KG1 (cell line): ENCODE results near the gene LCP2.

Experiments used
- DNase-seq: peaks from one replicate; lab custom pipeline; 2025; lab: John Stamatoyannopoulos, UW

LCP2 gene

DNA sequence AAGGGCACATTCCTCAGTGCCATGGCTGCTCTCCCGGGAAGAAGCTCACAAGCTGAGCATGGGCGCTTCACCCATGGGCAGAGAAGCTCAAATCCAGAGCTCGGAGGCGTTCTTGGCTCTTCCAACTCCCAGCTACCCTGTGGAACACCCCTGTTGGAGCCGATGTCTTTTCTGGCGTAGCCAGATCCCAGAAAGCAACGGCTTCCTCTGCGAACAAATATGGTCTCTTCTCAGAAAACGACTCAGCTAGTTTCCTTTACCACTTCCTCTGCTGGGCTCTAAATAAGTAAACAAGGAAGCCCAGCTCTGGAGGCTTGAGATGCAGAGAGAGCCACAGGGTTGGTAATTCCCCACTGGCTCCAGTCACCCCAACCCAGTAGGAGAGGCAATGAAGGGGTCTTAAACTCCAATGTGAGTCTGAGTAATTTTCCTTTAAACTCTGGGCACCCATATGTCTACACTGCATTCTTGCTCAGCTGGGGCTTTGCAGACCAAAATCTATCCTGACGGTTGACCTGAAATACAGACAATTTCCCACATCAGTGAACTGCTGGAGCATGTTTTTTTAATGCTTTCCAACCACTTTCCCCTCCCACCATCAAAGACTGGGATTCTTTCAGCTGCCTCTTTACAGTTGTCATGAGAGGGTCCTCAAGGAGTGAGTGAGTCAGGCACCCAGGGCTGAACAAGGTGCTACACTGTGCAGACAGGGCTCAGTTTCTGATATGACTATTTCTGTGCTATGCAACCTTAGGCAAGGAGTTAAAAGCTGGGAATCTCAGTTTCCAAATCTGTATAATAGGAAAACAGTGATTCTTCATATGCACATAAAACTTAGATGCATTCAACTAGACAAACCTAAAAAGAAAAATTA, at the start of gene LCP2:
TSS of gene LCP2 (minus strand) at position 189 of the 874 bp plus-strand sequence. CDS start at position 23, 166 bp downstream.
- DNase-seq: peak; percentile 87

DNA sequence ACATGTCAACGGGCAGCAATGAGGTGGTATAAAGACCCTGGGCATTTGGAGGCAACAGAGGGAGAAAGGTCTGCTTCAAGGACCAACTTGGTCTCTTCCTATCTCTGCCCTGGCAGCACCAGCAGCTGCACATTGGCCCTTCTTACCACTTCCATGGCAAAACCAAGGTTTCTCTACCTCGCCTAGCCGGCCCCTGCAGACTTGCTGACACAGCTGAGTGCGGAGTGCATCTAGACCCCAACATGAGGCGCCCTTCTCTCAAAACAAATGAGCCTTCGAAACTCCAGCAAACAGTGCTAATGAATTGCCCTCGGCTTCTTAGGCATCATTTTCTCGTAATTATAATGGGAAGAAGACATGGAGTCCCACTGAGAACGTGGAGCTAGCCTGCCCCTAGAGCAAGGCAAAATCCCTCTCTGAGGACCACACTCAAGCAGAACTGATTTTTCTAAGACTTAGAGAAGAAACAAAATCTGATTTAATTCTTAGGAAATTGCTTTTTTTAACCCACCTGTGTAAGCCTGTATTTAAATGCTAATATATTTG, 49.5 kb upstream of the LCP2 start:
- no peak for DNase-seq

DNA sequence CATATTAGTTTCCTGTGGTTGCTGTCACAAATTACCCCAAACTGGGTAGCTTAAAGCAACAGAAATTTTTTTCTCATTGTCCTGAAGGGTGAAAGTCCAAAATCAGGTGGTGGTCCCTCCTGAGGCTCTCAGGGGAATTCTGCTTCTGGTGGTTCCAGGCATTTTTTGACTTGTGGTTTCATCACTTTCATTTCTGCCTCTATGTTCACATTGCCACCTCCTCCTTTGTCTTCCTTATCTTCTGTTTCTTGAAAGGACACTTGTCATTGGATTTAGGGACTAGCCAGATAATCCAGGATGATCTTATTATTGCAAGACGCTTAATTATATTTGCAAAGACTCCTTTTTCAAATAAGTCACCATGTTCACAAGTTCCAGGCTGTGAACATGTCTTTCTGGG, 48.4 kb upstream of the LCP2 start:
- no peak for DNase-seq

DNA sequence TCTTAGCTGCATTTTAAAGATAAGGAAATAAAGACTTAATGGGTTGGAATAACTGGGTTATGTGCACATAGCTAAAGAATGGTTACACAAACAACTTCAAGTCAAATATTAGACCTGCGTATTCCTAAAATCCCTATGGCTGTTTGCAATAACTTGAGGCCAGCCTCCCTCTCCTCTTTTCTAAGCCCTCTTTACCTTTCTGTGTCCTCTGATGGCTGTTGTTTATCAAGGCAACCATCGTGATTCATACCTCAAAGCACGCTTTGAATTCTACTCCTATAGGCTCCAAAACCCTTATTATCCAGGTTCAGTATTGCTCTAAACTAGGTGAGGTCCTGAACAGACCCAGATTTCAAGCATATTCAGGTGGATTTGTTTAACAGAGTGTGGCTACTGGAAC, 45.6 kb upstream of the LCP2 start:
- no peak for DNase-seq

DNA sequence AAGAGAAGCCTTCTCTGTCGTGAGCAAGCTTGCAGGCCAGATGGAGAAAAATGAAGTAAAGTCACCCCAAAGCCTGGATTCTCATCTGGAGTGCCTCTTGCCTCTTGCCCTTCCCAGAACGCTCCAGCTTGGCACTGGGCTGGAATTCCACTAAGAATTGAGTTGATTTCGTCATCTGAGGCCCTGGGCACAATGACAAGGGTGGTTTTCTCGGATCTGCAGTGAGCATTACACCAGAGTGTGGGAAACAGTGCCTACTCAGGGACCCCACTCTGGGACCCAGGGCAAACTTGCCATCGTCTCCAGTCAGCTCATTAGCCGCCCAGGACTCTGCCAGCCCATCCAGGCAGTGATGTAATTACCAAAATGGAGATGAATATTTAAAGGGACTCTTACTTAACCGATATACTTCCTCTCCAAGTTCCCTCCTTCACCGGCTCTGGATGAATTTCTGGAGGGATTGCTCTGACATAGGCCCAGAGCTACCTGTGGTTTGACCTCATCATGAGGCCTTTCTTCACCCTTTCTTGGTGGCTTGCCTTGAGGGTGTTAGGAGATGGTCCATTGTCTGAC, 44.7 kb upstream of the LCP2 start:
- no peak for DNase-seq

DNA sequence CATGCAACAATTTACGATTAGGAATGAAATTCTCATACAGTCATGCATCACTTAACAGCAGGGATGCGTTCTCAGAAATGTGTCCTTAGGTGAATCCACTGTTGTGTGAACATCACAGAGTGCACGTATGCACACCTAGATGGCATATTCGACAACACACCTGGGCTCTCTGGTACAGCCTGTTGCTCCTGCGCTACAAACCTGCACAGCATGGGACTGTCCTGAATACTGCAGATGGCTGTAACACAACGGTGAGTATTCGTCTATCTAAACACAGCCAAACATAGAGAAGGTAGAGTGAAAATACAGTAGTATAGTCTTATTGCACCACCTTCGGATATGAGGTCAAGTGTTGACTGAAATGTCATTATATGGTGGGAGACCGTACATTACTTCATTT, 44.0 kb upstream of the LCP2 start:
- no peak for DNase-seq

DNA sequence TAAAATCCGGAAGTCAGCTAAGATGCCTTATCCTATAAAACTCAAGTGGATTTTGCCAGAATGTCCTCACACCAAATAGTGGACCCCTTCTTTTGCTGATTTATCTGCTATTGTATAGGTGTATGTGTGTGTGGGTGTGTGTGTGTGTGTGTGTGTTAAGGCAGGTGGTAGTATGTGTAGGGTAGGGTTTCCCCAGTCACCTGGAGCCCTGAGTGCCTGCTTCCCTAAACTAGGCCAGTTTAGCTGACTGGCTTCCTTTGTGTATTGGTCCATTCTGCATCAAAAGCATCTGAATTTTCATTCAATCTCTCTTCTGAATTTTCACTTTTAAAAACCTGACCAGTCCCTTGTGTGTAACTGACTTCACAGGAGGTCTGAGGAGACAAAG, 42.2 kb upstream of the LCP2 start:
- DNase-seq: no peak

DNA sequence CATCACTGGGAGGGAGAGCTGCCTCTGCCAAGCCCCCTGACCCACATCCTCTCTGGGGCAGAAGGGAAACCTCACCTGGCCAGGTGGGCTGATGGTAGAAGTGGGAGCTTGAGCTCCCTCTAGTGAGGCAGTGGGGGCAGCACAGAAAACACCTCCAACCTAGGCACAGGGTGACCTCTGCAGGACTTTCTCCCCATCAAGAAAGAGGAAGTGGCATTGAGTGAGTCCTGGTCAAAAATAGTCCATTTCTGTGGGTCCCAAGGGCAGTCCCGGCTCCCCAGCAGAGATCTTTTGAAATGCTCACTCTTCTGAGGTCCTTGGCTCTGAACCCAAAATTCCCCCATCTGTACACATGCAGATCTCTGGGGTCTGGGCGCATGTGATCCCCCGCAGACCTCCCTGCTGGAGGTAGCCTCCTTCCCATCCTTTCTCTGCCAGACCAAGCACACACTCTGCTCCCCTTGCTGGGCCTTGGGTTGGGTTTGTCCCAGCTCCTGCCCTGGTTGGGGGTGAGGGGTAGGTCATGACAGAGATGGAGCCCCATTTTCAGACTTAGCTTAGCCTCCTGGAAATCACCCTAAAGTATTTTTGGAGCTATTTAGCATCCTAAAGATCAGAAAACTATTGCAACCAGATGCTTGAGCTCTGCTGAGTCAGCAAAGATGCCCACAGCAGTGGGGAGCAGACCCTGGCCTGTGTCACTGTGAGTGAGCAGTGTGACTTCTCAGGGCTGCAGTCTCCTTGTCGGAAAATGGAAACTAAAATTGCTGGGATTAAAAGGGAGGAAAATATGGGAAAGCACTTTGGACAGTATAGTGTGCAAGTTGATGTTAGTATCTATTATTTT, 41.6 kb upstream of the LCP2 start:
- DNase-seq: peak; percentile 12

DNA sequence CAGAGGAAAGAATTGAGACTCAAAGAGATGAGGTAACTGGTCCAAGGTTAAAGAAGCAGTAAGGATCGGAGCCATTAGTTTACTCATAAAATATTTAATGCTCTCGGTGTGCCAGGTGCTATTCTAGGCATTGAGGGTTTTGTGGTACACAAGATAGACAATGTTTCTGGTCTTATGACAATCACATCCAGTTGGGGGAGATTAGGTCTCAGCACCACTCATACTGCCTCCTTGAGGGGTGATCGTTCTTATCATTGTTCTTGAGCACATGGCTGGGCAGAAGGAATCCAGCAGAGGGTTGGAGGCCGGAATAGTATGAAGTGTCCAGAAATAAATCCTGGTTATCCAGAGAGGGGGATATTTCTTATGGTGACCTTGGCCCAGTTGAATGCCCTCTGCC, 40.7 kb upstream of the LCP2 start:
- DNase-seq: no peak

DNA sequence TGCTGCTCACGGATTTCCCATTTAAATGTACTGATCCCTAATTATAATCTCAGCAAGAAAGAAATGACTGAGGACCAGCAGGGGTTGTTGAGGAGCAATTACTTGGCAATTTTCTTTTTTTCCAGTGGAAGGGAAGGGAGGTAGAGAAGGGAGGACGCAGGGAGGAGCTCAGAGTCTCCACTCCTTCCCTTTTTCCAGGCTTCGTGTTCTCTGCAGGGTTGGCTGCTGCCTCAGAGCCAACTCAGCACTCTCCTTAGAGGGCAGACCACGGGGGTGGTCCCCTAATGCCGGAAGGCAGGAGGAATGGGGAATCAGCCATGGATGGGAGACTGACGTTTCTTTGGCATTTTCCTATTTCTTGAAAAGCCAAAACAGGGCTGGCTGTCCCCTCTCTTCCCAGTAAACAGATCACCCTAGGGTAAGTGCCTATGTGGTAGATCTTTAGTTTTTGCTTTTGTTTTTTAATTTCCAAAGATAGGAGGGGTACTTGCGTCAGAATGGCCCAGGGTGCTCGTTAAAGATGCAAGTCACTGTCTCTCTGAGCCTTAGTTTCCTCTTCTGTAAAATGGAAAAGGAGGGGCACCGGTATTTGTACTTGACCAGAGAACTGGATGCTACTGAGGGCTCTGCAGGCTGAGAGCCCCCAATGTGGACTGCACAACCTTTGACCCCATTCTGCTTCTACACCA, 39.6 kb upstream of the LCP2 start:
- no peak for DNase-seq

DNA sequence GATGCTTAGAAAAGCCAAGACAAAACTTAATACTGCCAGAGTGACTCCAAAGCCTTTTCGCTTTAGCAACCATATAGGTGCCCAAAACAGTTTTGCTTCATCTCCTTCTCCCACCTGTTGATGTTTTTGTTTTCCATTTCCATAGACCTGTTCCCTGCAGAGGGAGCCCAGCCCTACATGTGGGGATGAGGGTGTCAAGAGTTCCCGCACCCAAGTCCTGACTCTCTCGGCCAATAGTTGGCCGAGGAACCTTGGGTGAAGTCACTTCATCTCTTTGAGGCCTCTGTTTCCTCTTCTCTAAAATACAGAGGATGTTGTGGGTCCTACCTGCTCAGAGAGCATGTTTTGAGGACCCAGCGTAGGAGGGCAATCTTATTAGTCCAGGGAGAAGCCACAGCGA, 38.5 kb upstream of the LCP2 start:
- DNase-seq: no peak

DNA sequence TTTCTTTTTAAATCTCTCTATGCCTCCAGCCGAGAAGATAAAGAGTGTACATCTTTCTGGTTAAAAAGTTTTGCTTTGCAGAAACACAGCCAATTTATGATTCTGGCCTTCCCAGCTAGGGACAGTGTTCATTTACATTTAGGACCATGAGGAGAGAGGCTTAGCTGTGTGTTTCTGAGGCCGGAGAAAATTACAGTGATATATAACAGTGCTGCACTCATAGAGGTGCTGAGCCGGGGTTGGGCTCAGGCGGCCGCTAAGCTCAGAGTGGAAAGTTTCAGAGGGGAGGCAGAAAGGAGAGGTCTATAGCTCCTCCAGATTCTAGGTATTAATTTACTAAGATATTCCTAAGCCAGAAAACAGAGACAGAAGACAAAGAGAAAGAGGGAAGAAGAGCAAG, 37.0 kb upstream of the LCP2 start:
- no peak for DNase-seq

DNA sequence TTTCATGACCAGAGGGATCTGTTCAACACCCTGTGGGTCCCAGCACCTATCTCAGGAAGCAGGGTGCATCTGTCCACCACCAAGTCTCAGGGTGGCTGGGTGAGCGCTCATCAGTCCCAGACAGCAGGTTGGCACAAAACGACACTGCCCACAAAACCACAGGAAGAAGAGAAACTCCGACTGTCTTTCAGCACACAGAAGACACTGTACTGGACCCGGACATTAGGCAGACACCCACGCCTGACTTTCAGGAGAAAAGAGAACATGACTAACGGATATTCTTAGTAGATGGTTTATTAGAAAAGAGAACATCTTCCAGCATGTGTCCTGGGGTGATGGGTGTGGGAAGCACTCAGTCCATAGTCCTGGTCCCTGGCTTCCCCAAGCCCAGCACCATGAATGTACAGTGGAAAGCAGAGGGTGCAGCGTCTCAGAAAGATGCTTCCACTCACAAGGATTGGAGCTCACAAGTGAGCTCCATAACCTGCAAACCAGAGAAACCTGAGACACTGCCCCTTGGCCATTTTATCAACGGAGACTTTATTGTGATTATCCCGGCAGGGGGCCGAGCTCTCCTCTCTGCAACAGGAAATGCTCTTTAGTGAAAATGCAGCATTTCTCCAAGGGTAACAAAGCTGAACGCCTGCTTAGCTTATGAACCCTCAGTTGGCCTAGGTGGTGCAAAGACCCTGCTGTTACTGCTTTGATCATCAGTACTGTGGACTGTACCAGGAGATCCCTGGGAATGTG, 35.8 kb upstream of the LCP2 start:
- DNase-seq: peak; percentile 88

DNA sequence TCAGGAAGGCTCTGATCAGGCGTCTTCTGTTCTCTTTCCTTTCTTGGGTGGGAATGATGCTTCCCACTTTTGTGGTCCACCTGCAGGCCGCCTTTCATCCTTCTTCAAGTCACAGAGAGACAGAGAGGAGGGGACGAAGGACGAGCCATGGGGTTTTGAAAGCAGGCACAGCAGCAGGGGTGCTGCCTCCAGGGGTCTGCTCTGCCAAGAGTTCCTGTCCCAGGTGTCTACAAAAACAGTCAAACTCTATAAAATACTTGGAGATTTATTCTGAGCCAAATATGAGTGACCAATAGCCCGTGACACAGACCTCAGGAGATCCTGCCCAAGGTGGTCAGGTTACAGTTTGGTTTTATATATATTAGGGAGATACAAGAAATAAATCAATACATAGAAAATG, 34.5 kb upstream of the LCP2 start:
- no peak for DNase-seq

DNA sequence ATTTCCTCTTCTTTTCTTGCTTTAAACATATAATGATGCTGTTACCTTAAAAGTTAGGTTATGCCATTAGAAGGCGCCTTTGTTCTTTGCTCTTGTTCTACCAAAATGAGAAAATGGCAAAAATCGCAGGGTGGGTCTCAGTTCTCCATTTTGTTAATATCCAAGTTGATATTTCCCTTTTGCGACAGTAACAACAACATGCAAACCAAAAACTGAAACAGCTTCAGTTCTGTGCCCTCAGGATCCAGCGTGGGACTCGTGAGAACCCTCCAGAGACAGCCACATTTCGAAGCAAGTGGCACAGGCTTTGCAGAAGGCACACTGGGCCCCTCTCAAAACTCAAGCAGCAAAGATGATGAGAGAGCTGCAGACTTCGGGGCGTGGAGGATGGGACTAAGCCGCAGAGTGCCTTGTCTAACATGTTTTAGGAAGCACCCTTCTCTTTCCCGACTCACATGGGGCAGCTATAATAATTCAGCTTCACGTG, 33.0 kb upstream of the LCP2 start:
- DNase-seq: peak; percentile 98

DNA sequence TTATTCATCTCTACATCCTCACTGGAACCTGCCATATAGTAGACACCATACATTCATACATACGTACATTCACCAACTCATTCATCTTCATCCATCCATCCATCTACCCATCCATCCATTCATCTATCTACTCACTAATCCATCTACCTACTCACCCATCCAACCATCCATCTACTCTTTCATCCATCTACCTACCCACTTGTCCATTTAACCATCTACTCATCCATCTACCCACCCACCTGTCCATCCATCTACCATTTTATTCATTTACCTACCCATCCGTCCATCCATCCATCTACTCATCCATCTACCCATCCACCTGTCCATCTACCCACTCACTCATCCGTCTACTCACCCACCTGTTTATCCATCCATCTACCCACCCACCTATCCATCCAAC, 31.9 kb upstream of the LCP2 start:
- DNase-seq: no peak

DNA sequence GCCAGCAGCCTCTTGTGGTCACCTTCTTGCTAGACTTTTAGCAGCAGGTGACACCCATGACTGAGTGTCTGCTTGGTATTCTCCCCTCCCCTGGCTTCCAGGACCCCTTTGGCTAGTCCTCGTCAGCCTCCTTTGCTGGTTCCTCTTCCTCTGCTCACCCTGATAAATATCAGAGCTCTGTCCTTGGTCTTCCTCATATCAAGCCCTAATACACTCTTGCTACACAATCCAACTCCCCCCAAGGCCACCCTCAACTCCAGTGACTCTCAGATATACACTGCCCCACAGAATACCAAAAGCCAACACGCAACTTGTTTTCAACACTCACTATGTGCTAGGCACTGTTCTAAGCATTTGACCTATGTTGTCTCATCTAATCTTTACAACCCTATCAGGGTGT, 30.3 kb upstream of the LCP2 start:
- peak; percentile 73 for DNase-seq

DNA sequence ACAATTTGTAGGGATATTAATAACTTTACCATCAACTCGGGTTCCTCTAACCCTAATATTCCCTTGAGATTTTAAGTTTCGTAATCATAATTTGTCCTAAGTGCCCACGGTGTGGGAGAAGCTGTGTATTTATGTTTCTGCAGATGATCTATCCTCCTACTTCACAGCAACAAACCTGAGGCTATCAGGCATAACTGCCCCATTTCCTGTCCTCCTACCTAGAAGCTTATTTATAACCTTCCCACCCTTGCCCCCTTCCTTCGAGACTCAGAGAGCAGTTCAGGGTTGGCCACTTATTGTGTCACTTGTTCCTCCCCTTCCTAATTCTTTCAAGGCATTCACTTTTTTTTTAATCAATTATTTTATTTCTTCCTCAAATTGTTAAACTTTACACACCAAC, 29.6 kb upstream of the LCP2 start:
- DNase-seq: peak; percentile 55

DNA sequence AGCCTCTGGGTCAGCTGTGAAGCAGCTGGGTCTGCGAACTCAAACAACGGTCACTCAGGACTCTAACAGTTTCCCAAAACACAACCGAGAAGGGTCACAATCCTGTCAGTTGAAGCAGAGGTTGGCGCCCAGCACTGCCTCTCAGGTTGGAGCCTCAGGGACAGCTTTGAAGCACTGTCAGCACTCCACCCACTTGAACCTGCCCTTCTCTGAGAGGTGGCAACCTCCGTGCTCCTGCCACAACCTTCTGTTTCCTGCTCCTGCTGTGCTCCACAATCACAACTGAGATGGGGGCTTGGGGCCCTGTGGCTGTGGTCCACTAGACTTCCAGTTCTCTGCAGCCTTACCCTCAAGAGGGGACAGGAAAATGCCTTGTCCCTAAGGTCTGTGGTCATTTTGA, 21.7 kb upstream of the LCP2 start:
- no peak for DNase-seq

DNA sequence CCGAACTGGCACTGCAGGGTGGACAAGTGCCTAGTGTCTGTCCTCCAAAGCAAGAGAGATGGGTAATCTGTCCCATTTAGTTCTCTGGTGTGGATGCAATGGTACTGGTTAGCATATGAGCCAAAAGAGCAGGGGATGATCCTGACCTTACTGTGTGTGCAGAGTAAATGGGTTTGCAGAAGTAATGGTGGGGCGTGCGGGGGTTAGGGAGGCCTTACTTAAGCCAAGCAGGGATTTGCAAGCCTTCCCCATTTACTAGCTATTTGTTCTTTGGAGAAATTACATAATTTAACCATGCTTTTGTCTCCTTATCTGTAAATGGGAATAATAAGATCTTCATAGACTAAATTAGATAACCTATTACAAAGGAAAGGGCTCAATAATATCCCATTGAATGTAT, 19.9 kb upstream of the LCP2 start:
- no peak for DNase-seq

DNA sequence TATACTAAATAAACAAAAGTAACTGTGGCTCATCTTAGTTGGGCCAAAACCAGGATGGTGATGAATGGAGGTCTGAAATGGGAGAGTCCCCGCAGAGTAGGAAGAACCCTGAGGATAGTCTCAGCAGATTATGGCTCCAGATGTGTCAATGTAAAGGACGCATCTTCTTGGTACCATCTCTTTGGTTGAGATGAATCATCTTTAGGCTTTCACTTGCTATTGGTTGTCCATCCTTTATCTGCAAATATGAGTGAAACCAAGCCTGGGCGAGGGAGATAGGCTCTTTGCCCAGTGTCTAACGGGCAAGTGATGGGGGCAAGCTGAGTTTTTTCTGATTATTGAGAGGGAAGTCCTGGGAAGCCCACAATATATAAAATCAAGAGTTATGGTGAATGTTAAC, 19.4 kb upstream of the LCP2 start:
- no peak for DNase-seq
